Left ventricle myocardium superior (tissue), 1 donor: ENCODE results near the gene TCF25. TPM values are rescaled to one million over a fixed set of nuclear protein-coding genes. Genes with fewer than 3 reads are reported as not detected.
"Not testable (repeated sequence)": the region's sequence is repeated elsewhere in the genome, so short reads cannot be mapped to it uniquely, and the experiment has no call there.

Experiments
- ATAC-seq: fragments of 200-7000 bp; cut with Tn5 transposase; one replicate; pipeline ENCODE4 v1.9.1; 2020; ENCODE audit warnings: mild to moderate bottlenecking, moderate library complexity
- DNase-seq: peaks from one replicate; pipeline ENCODE4 v3.0.0-alpha.2; 2020
- intact Hi-C: fragments of 100-400 bp; cut with micrococcal nuclease; formaldehyde crosslinking; loops from one replicate; pipeline ENCODE4 v1.11.0; 2022
- total RNA-seq: library from RNA; stranded (reverse); fragmentation: NEBNext Ultra II Directional; extraction: Animal tissue kit (Norgen Biotek cat#: 25700); gene quantifications from one replicate; pipeline ENCODE4 v1.2.1, GENCODE V29; 2021
- donor health status: DM: no; HTN: yes; CAD: no; lungs with severe emphysema.

TCF25 gene
- total RNA-seq, 1 donor from 2014 or later, result 86.3 TPM

GRCh38 chr16:89925596-89926079 lies 52.2 kb downstream of the TCF25 start:
- intact Hi-C loops, result no loop called here
- DNase-seq (no peak), ATAC-seq (no peak)

- DNase-seq (no peak), ATAC-seq (no peak)
- intact Hi-C loops, result no loop called here
These were observed 58.0 kb downstream of the TCF25 start for GRCh38 chr16:89931305-89931896.

- intact Hi-C loops, result no loop called here
- no peak for ATAC-seq
- no peak for DNase-seq
These were observed 58.6 kb downstream of the TCF25 start for GRCh38 chr16:89931964-89932363.

- DNase-seq, ATAC-seq, intact Hi-C loops: not testable (repeated sequence)
These were observed 60.6 kb downstream of the TCF25 start for GRCh38 chr16:89934019-89934418.

- intact Hi-C loops, result no loop called here
- ATAC-seq, result no peak
- no peak for DNase-seq
These were observed 61.5 kb downstream of the TCF25 start for GRCh38 chr16:89934611-89935553.

GRCh38 chr16:89935620-89936019 lies 62.2 kb downstream of the TCF25 start:
- intact Hi-C loops, DNase-seq, ATAC-seq: not testable (repeated sequence)

- intact Hi-C loops, result no loop called here
- DNase-seq (no peak), ATAC-seq (no peak)
These were observed 62.6 kb downstream of the TCF25 start for GRCh38 chr16:89936034-89936433.

- ATAC-seq (no peak), DNase-seq (no peak)
- intact Hi-C loops, result no loop called here
These were observed 63.1 kb downstream of the TCF25 start for GRCh38 chr16:89936508-89936907.

- DNase-seq (no peak), ATAC-seq (no peak)
- intact Hi-C loops, result no loop called here
These were observed 63.6 kb downstream of the TCF25 start for GRCh38 chr16:89936981-89937380.

GRCh38 chr16:89938175-89938885 lies 64.9 kb downstream of the TCF25 start:
- ATAC-seq (no peak), DNase-seq (no peak)
- intact Hi-C loops, result no loop called here

- ATAC-seq, result no peak
- intact Hi-C loops, result no loop called here
- DNase-seq, result no peak
These were observed 71.4 kb downstream of the TCF25 start for GRCh38 chr16:89944773-89945172.

GRCh38 chr16:89945654-89946053 lies 72.3 kb downstream of the TCF25 start:
- intact Hi-C loops, result no loop called here
- no peak for ATAC-seq
- DNase-seq, result no peak

GRCh38 chr16:89946515-89946914 lies 73.1 kb downstream of the TCF25 start:
- ATAC-seq (no peak), DNase-seq (no peak)
- intact Hi-C loops, result no loop called here

GRCh38 chr16:89949121-89949742 lies 75.8 kb downstream of the TCF25 start:
- intact Hi-C loops, result no loop called here
- ATAC-seq (no peak), DNase-seq (no peak)

GRCh38 chr16:89949756-89950155 lies 76.4 kb downstream of the TCF25 start:
- DNase-seq (no peak), ATAC-seq (no peak)
- intact Hi-C loops, result no loop called here

- no peak for DNase-seq
- ATAC-seq, result no peak
- intact Hi-C loops, result no loop called here
These were observed 78.1 kb downstream of the TCF25 start for GRCh38 chr16:89951509-89951908.

GRCh38 chr16:89952049-89952448 lies 78.7 kb downstream of the TCF25 start:
- intact Hi-C loops, result no loop called here
- DNase-seq (no peak), ATAC-seq (no peak)

- no peak for DNase-seq
- no peak for ATAC-seq
- intact Hi-C loops, result no loop called here
These were observed 79.2 kb downstream of the TCF25 start for GRCh38 chr16:89952551-89952950.

GRCh38 chr16:89953671-89954406 lies 80.4 kb downstream of the TCF25 start:
- ATAC-seq (no peak), DNase-seq (no peak)
- intact Hi-C loops, result no loop called here
